ENCODE data around the gene LRMDA. TPM values are rescaled to one million over a fixed set of nuclear protein-coding genes. Genes with fewer than 3 reads are reported as not detected.

LRMDA gene
- total and polyA plus RNA-seq, 2 of the 4 experiments (the other 2 are of a cell fraction), result 0.07 TPM; not detected in 1

DNA sequence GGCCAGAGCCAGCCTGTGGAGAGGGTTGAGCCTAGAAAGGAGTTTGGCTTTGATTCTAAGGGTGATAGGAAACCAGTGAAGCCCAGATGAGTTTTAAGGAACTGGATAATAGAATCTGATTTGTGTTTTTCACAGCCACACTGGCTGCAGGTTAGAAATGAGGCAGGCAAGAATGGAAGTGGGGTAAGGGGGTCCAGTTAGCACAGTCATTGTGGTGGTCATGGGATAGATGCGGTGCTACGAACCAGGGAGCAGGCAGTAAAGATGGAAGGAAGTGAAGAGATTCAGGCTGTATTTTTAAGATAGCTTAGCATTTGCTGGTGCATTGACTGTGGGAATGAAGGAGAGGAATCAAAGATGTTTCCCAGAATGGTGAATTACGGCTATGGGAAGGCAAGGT, 322.2 kb downstream of the LRMDA start:
- TF ChIP-seq CEBPB (IDR thresholded peaks at IDR 0.05; ENCODE audit: low read depth, low read length), result no peak
- TF ChIP-seq RFX5 (IDR thresholded peaks at IDR 0.05; ENCODE audit: low read depth, low read length), result no peak
- no peak for TF ChIP-seq SMC3 (IDR thresholded peaks at IDR 0.05; ENCODE audit: low read depth, low read length)
- no peak for TF ChIP-seq CHD1 (IDR thresholded peaks at IDR 0.05; ENCODE audit: low read depth, low read length)
- no peak for TF ChIP-seq MAFK (IDR thresholded peaks at IDR 0.05; ENCODE audit: low read depth, low read length)
- TF ChIP-seq RAD21 (IDR thresholded peaks at IDR 0.05; ENCODE audit: low read length), result no peak

More for the DNA sequence above, 322.2 kb downstream of the LRMDA start:
- CTCF ChIA-PET, result no interaction called here
- Histone ChIP-seq H3K36me3 (ENCODE audit: control insufficient read depth, insufficient read depth, low read length) (no peaks in the 10 kb centered on the region), H2AK5ac (ENCODE audit: low read depth, low read length) (no peak overlapping the region), H3K27me3 (ENCODE audit: control insufficient read depth, insufficient read depth, low read length) (no peaks in the 10 kb centered on the region; the same call in 1 of the 2 replicates), H2BK120ac (ENCODE audit: low read depth, low read length) (no peak overlapping the region), H3K14ac (replicated peaks; ENCODE audit: low read depth, low read length) (no peak overlapping the region), H2BK15ac (ENCODE audit: low read depth, low read length) (no peak overlapping the region), H2BK5ac (ENCODE audit: low read depth, low read length, poor library complexity, severe bottlenecking) (no peak overlapping the region), H3K4me1 (ENCODE audit: control insufficient read depth, insufficient read depth, low read length) (no peaks in the 10 kb centered on the region), H3K9me3 (ENCODE audit: control insufficient read depth, insufficient read depth, low read length) (no peaks in the 10 kb centered on the region), H3K79me1 (ENCODE audit: low read depth in 1 of 2, low read length in 2 of 2) (no peaks in the 10 kb centered on the region), H3K9ac (ENCODE audit: low read depth, low read length) (no peak overlapping the region), H3K18ac (ENCODE audit: low read depth, low read length) (no peak overlapping the region), H4K20me1 (ENCODE audit: insufficient read depth, low read length) (no peaks in the 10 kb centered on the region), H3K4me3 (ENCODE audit: insufficient read depth, low read depth, low read length) (no peak overlapping the region), H4K5ac (ENCODE audit: low read depth, low read length) (no peak overlapping the region), H4K91ac (ENCODE audit: insufficient read depth, low read depth, low read length) (no peak overlapping the region), H3K9me1 (ENCODE audit: insufficient read depth, low read length) (no peaks in the 10 kb centered on the region), H3K4ac (ENCODE audit: low read depth, low read length) (no peak overlapping the region), H2BK20ac (ENCODE audit: low read depth, low read length) (no peak overlapping the region), H2AK9ac (replicated peaks; ENCODE audit: low read depth, low read length, poor library complexity) (no peak overlapping the region), H3K4me2 (ENCODE audit: low read depth, low read length) (no peak overlapping the region), H4K8ac (ENCODE audit: low read depth in 2 of 2, low read length in 2 of 2) (no peak overlapping the region), H2AFZ (replicated peaks; ENCODE audit: low read length, poor library complexity) (no peak overlapping the region), H3K27ac (ENCODE audit: insufficient read depth, low read length) (no peak overlapping the region), H3K23ac (ENCODE audit: low read depth, low read length) (no peak overlapping the region), H3K56ac (ENCODE audit: extremely low read depth, insufficient read depth, low read length) (no peak overlapping the region)
- 100% methylated on average over 2 of the region's 3 CpGs; no CpG with 5 or more reads in 1 of the 2 experiments for WGBS, 2 experiments (ENCODE audit: extremely low coverage in 2 of 2, insufficient read length in 1 of 2)
- intact Hi-C loops (cut with micrococcal nuclease) (no loop called here), dilution Hi-C loops (cut with HindIII; ENCODE audit: low sequenced_read_pairs, unreplicated experiment) (no loop called here), in situ Hi-C loops (cut with MboI; ENCODE audit: low sequenced_read_pairs) (no loop called here)
- POLR2A ChIA-PET (ENCODE audit: unreplicated experiment), result no interaction called here
- ATAC-seq (ENCODE audit: low read depth), result no peak
- DNase-seq, result no peak
- BruUV-seq (replicated peaks), result no TSS peak

All from IMR-90 (cell line).